ENCODE data around the gene APBB2. TPM values are rescaled to one million over a fixed set of nuclear protein-coding genes. Genes with fewer than 3 reads are reported as not detected.
"Not testable (repeated sequence)": the region's sequence is repeated elsewhere in the genome, so short reads cannot be mapped to it uniquely, and the experiment has no call there.

The APBB2 gene
- total and polyA plus RNA-seq, 2 experiments from 2014 or later: 35.8 to 74.8 TPM

- TF ChIP-seq REST (IDR thresholded peaks at IDR 0.05; ENCODE audit: unreplicated experiment): no peak
- TF ChIP-seq CTCF (conservative IDR thresholded peaks at IDR 0.05; ENCODE audit: low read depth in 2 of 2): no peak
- no peak for TF ChIP-seq ZNF331 (CRISPR knock-in tag; IDR thresholded peaks at IDR 0.05; ENCODE audit: low read depth)
- TF ChIP-seq EZH2phosphoT487 (IDR thresholded peaks at IDR 0.05; ENCODE audit: unreplicated experiment): no peak
- TF ChIP-seq STAT1 (IDR thresholded peaks at IDR 0.05; ENCODE audit: unreplicated experiment): no peak
- no peak for TF ChIP-seq ZNF114 (CRISPR knock-in tag; IDR thresholded peaks at IDR 0.05)
- no peak for TF ChIP-seq CREB1 (CRISPR knock-in tag; IDR thresholded peaks at IDR 0.05; ENCODE audit: low read depth)
- no peak for TF ChIP-seq ETS1 (IDR thresholded peaks at IDR 0.05)
- no peak for TF ChIP-seq NANOG (IDR thresholded peaks at IDR 0.05; ENCODE audit: borderline replicate concordance)
- no peak for TF ChIP-seq EZH2 (IDR thresholded peaks at IDR 0.05; ENCODE audit: low read depth, unreplicated experiment)
- no peak for TF ChIP-seq POLR2AphosphoS5 (IDR thresholded peaks at IDR 0.05; ENCODE audit: low read depth)
These were observed 153.7 kb downstream of the APBB2 start (continued) for GRCh38 chr4:41060352-41061334.

- H3K27ac Mint-ChIP-seq; H3K4me1 ChIP-seq (ENCODE audit: insufficient read depth); H3K4me1 Mint-ChIP-seq; H3K4me3 Mint-ChIP-seq; ATAC-seq; H3K36me3 ChIP-seq (ENCODE audit: insufficient read depth); H4K20me1 ChIP-seq (replicated peaks; ENCODE audit: insufficient read depth); H3K4me3 ChIP-seq; H3K4me2 ChIP-seq; H3F3A ChIP-seq (replicated peaks; ENCODE audit: low read depth); H3K27ac ChIP-seq (ENCODE audit: low read depth); H2AFZ ChIP-seq; H3K9me2 ChIP-seq (ENCODE audit: insufficient read depth); DNase-seq (ENCODE audit: low spot score); H3K27me3 ChIP-seq (ENCODE audit: insufficient read depth): not testable (repeated sequence)
- H3K9me3 Mint-ChIP-seq: peaks cover 19% of the 10 kb centered on the region
- H3K27me3 Mint-ChIP-seq (ENCODE audit: insufficient read depth, low read depth, poor library complexity): peaks cover 10% of the 10 kb centered on the region
- H3K36me3 Mint-ChIP-seq (ENCODE audit: low read depth): peaks cover 20% of the 10 kb centered on the region
- H3K79me2 ChIP-seq (replicated peaks; ENCODE audit: insufficient read depth): peaks cover 10% of the 10 kb centered on the region
These were observed 154.9 kb downstream of the APBB2 start for GRCh38 chr4:41059411-41059810.
